Natural killer cell (primary cell): ENCODE measurements around the gene CKB. TPM values are rescaled to one million over a fixed set of nuclear protein-coding genes. Genes with fewer than 3 reads are reported as not detected.
A peak's percentile ranks its signal among the peaks of the same experiment; 100 is the strongest.

Source experiments
- ATAC-seq, 3 donors: fragments of 150-1000 bp in 2 of 3; fragments of 200-7000 bp in 1 of 3; cut with Tn5 transposase; 1 replicate in 1 of 3; 2 replicates in 2 of 3; pipeline ENCODE4 v1.10.0; 2021; ENCODE audit warnings: mild to moderate bottlenecking in 2 of 3, moderate library complexity in 2 of 3
- DNase-seq, 2 donors: peaks; one replicate each; pipeline versions ENCODE4 v3.0.0 to v3.0.0-alpha.2; 2013 to 2021; ENCODE audit warnings: mixed read lengths in 1 of 2
- H3K27ac ChIP-seq: one replicate; pipeline ENCODE4 v1.5.1; 2013; ENCODE audit warnings: mild to moderate bottlenecking, low read length
- H3K27me3 ChIP-seq: one replicate; pipeline ENCODE4 v1.6.1; 2013; ENCODE audit warnings: low read length; ENCODE audit not compliant: control insufficient read depth, insufficient read depth
- H3K36me3 ChIP-seq: one replicate; pipeline ENCODE4 v1.6.1; 2013; ENCODE audit warnings: low read length; ENCODE audit not compliant: control insufficient read depth, insufficient read depth
- H3K4me1 ChIP-seq: one replicate; pipeline ENCODE4 v1.6.1; 2013; ENCODE audit warnings: low read length; ENCODE audit not compliant: control insufficient read depth, insufficient read depth
- H3K4me3 ChIP-seq: one replicate; pipeline ENCODE4 v1.5.1; 2013; ENCODE audit warnings: low read length
- H3K9me3 ChIP-seq: one replicate; pipeline ENCODE4 v1.6.1; 2013; ENCODE audit warnings: low read length; ENCODE audit not compliant: control insufficient read depth, insufficient read depth
- H3K27ac Mint-ChIP-seq, 2 donors: one replicate each; pipeline ENCODE4 v1.8.0; 2022; ENCODE audit warnings: mild to moderate bottlenecking in 2 of 2, mixed read lengths in 2 of 2, moderate library complexity in 1 of 2
- H3K27me3 Mint-ChIP-seq, 2 donors: one replicate each; pipeline ENCODE4 v1.8.0; 2022; ENCODE audit warnings: low read depth in 2 of 2, mixed read lengths in 2 of 2
- H3K36me3 Mint-ChIP-seq: one replicate; pipeline ENCODE4 v1.8.0; 2022; ENCODE audit warnings: mixed read lengths
- H3K4me1 Mint-ChIP-seq, 2 donors: one replicate each; pipeline ENCODE4 v1.8.0; 2022; ENCODE audit warnings: mixed read lengths in 2 of 2
- H3K4me3 Mint-ChIP-seq: one replicate; pipeline ENCODE4 v1.8.0; 2022; ENCODE audit warnings: mild to moderate bottlenecking, moderate library complexity, mixed read lengths
- H3K9me3 Mint-ChIP-seq, 2 donors: one replicate each; pipeline ENCODE4 v1.8.0; 2022; ENCODE audit warnings: mixed read lengths in 2 of 2
- CTCF ChIP-seq: fragments of 200-600 bp; IDR thresholded peaks from one replicate; pipeline ENCODE4 v1.8.0; 2022; ENCODE audit warnings: antibody characterized with exemption
- WGBS: methylation state at CpG from one replicate; pipeline ENCODE4 v1.1.7; 2013; ENCODE audit warnings: missing lambda C conversion rate; ENCODE audit not compliant: insufficient coverage; 5-methylcytosine and 5-hydroxymethylcytosine counted together
- intact Hi-C: fragments of 100-400 bp; cut with micrococcal nuclease; formaldehyde crosslinking; loops from one replicate; pipeline ENCODE4 v1.14.2; 2022
- total RNA-seq, 4 donors: library from RNA; stranded (reverse); fragments of 120-200 nt in 1 of 4; gene quantifications; one replicate each; pipeline versions ENCODE4 v1.2.3 to v1.2.4, GENCODE V29; 2013 to 2022

Gene CKB
- total RNA-seq, 3 donors from 2014 or later (not counting 1 experiment from before 2014, with no cell fraction given) = 4.0 to 37.4 (median 9.0) TPM

- no peak overlapping the region for H3K4me3 Mint-ChIP-seq
- no peaks in the 10 kb centered on the region for H3K36me3 Mint-ChIP-seq
- H3K27me3 ChIP-seq = no peaks in the 10 kb centered on the region
- WGBS = 91% methylated on average over 9 of the region's 9 CpGs
- no peak overlapping the region for H3K4me3 ChIP-seq
- no peaks in the 10 kb centered on the region for H3K27me3 Mint-ChIP-seq
- TF ChIP-seq CTCF = no peak
- no peaks in the 10 kb centered on the region for H3K4me1 ChIP-seq
- H3K9me3 ChIP-seq = no peaks in the 10 kb centered on the region
- no peak for ATAC-seq
- no peak for DNase-seq
- H3K4me1 Mint-ChIP-seq = peaks cover 14 to 24% of the 10 kb centered on the region in 2 donors
- peak overlapping the region in 1 of 2 donors; percentile 46 for H3K27ac Mint-ChIP-seq
- H3K27ac ChIP-seq = no peak overlapping the region
- H3K36me3 ChIP-seq = peaks cover 48% of the 10 kb centered on the region
- H3K9me3 Mint-ChIP-seq = no peaks in the 10 kb centered on the region
- intact Hi-C loops = no loop called here
Measured at GRCh38 chr14:103501921-103502669, 20.5 kb downstream of the CKB start.

GRCh38 chr14:103501041-103501870, 21.4 kb downstream of the CKB start:
- no peak for TF ChIP-seq CTCF
- ATAC-seq (no peak), DNase-seq (no peak)
- Histone ChIP-seq H3K4me3 (no peak overlapping the region), H3K36me3 (peaks cover 51% of the 10 kb centered on the region), H3K27me3 (no peaks in the 10 kb centered on the region), H3K4me1 (no peaks in the 10 kb centered on the region), H3K9me3 (no peaks in the 10 kb centered on the region), H3K27ac (no peak overlapping the region)
- Mint-ChIP-seq H3K4me1 (peaks cover 14 to 24% of the 10 kb centered on the region in 2 donors), H3K27me3 (no peaks in the 10 kb centered on the region), H3K36me3 (no peaks in the 10 kb centered on the region), H3K27ac (peak overlapping the region in 1 of 2 donors; percentile 46), H3K9me3 (no peaks in the 10 kb centered on the region), H3K4me3 (no peak overlapping the region)
- intact Hi-C loops = no loop called here
- 86% methylated on average over 10 of the region's 11 CpGs for WGBS

- H3K36me3 ChIP-seq = peaks cover 51% of the 10 kb centered on the region
- H3K4me1 ChIP-seq = no peaks in the 10 kb centered on the region
- TF ChIP-seq CTCF = peak; percentile 94
- H3K27me3 ChIP-seq = no peaks in the 10 kb centered on the region
- Mint-ChIP-seq H3K27ac (no peak overlapping the region), H3K9me3 (no peaks in the 10 kb centered on the region), H3K27me3 (no peaks in the 10 kb centered on the region), H3K4me1 (peaks cover 14 to 21% of the 10 kb centered on the region in 2 donors), H3K36me3 (no peaks in the 10 kb centered on the region), H3K4me3 (no peak overlapping the region)
- intact Hi-C loops = loop anchor here (1.0 kb wide), 1 partner anchor 46 kb away; no protein-coding TSS in a partner anchor
- H3K4me3 ChIP-seq = no peak overlapping the region
- peak; percentile 76 to 87 for DNase-seq
- peak; percentile 88 to 94 (median 94) for ATAC-seq
- no peak overlapping the region for H3K27ac ChIP-seq
- 45% methylated on average over 14 of the region's 17 CpGs for WGBS
- H3K9me3 ChIP-seq = no peaks in the 10 kb centered on the region
Measured at GRCh38 chr14:103500148-103500990, 22.3 kb downstream of the CKB start.
